NOMO-1 treated with dmso at 0.1 percent for 144 hours (cell line): Measurements from ENCODE around the gene CHRNA9.

Experiments
- DNase-seq: peaks from one replicate; lab custom pipeline; 2025; ENCODE audit not compliant: unreplicated experiment; lab: John Stamatoyannopoulos, UW

Gene CHRNA9

DNA sequence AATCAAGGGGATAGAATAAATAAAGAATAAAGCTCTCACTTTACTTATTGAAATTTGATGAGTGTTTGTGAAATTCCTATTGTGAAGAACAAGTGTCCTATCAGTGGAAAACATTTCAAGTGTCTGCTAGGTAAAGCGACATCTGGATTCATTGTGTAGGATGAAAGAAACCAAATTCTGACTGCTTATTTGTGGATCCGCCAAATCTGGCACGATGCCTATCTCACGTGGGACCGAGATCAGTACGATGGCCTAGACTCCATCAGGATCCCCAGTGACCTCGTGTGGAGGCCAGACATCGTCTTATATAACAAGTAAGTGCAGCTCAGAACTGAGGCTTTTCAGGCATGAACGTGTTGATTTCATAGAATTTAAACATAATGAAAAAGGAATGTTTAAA, 1.9 kb downstream of the CHRNA9 start:
- no peak for DNase-seq

DNA sequence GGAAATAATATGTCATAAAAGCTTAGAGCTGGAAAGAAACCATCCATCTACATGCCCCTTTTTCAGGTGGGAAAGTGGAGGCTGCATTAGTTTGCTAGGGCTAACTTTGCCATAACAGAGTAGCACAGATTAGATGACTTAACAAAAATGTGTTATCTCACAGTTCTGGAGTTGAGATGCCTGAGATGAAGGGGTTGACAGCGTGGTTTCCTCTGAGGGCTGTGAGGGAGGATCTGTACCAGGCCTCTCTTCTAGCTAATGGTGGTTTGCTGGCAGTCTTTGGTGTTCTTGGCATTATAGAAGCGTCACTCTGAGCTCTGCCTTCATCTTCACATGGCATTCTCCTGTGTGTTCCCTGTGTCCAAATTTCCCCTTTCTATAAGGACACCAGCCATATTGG, 2.4 kb downstream of the CHRNA9 start:
- DNase-seq: no peak

DNA sequence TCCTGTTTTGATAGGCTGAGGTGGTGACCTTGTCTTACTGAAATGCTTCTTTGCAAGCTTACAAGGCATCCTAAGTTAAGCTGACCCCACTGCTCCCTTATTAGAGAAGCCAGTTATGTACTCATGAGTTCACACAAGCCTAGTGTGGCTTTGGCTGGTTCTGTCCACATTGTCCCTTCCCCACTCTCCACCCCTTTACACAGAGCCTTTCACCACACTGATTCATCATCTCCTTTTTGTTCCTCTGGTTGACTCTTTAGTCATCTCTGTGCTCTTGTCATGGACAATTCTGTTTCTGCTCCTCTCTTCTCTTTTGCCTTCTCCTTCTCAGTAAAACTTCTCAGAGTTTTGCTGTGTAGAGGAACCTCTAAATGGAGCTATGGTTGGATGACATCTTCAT, 4.9 kb downstream of the CHRNA9 start:
- no peak for DNase-seq

DNA sequence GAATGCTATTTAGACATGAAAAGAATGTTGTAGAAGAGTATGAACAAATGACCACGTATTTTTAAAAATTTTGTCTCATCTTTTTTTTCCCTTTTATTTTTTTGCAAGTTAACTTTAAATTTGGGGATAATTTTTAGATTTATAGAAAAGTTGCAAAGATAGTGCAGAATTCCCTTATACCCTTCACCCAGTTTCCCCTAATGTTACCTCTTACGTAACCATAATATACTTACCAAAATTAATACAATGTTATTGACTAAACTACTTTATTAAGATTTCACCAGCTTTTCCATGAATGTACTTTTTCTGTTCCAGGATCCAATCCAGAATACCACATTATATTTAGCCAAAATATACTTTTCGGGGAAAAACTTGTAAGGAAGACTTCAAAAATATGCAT, 12.3 kb downstream of the CHRNA9 start:
- no peak for DNase-seq

DNA sequence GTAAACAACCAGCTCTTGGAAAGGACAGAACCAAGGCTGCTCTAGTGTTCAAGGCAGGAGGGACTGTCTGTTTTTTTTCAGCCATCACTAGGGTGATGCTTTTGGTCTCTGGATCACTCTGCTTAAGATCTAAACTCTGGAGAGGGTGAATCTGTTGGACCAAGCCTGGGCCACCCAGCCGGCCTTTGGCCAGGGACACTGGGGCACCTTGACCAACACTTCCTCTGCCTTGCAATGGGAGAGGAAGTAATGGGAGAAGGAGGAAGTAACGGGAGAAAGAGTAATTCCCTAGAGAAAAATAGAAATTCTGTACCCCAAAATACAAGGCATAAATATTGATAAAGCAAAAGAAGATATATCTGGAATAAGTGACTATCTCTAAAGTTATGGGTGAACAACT, 12.9 kb downstream of the CHRNA9 start:
- no peak for DNase-seq

DNA sequence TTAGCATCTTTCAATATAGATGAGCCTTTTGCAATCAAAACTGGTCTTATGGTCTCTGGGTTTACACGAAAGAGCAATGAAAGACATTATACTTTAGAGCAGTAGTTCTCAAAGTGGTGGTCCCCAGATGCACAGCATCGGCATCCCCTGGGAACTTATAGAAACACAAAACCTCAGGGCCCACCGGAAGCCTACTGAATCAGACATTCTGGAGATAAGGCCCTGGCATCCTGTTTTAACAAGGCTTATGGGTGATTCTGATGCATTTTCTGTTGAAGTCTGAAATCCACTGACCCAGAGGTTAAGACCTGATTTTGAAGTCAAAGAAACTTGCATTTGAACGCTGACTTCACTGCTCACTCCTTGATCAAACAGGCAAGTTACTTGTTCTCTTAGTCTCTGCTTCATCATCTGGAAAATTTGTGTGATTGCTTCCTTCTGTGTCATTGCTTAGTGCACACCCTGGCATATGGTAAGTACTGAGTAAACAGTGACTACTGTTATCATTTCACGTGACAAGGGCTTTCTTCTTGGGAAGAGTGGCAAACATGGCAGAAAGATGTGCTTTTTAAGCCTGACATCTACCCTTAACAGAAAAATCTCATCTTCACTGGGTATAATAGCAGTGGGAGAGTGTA, 14.5 kb downstream of the CHRNA9 start:
- DNase-seq: no peak

DNA sequence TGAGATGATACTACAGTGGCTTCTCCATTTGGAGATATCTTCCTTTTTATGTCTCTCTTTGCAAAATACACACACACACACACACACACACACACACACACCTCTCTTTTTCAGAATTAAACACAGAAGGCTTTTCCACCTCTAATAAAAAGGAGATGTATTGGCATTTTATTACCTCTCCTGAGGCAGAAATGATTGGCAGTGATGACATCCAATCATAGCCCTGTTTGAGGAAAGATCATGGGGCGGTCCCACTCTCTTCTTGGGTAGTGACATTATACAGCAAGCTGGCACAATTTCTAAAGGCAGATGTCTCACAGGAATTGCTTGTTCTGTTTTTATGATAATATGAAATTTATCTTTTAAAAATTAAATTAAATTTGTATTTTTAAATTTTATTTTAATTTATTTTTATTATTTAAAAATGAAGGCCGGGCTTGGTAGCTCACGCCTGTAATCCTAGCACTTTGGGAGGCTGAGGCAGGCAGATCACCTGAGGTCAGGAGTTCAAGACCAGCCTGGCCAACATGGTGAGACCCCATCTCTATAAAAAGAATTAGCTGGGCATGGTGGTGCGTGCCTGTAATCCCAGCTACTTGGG, 15.6 kb downstream of the CHRNA9 start:
- no peak for DNase-seq

DNA sequence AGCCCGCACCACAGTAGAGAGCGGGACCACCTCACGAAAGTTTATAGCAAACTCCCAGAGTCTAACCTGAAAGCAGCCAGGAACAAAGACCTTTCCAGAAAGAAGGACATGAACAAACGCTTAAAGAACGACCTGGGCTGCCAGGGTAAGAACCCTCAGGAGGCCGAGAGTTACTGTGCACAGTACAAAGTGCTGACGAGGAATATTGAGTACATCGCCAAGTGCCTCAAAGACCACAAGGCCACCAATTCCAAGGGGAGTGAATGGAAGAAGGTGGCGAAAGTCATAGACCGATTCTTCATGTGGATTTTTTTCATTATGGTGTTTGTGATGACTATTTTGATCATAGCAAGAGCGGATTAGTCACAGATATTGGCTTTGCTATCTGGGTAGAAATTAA, 19.0 kb downstream of the CHRNA9 start:
- no peak for DNase-seq

DNA sequence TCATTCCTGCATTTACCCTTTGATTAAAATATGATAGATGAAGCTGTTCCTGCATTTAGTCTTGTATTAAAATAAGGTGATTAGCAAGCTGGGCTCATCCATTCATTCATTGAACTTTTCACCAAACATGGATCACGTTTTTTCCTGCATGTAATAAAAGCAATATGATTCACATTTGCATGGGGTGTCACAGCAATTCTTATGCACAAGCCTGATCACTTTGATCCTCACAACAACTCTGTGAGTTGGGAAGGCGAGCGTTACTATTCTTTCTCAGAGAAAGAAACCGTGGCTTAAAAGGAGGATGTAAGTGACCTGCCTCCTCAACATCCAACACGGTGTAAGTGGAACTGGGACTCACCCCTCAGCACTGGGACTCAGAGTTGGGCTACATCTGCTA, 20.0 kb downstream of the CHRNA9 start:
- DNase-seq: no peak

DNA sequence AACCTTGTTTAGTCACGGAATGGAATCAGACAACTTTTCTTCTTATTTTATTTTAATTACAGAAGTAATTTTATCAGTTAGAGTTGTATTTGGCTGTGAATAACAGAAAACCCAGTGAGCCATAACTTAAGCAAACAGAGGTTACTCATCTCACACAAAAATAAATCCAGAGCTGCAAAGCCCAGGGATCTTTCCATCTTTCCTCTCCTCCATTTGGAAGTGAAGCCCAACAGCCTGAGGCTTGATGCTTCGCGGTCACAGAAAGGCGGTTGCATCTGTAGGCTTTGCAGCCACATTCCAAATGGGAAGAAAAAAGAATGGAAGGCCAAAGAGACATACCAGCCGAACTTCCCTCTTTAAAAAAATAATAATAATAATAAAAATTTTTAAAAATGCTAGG, 22.6 kb downstream of the CHRNA9 start:
- no peak for DNase-seq

DNA sequence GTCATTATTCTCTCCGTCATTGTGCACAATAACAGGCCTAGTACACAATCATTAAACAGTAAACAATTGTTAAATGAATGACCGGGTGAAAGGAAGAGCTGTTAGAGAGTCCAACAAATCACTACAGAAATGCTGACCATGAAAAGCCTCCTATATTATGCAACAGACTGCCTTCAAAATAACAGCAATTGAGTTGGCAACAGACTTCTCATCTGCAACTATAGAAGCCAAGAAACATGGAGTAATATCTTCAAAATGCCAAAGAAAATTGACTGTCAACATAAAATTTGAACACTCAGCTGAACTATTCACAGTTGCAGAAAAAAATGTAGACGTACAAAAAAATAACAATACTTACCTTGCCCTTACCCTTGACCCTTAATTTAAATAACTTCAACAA, 26.2 kb downstream of the CHRNA9 start:
- DNase-seq: no peak

DNA sequence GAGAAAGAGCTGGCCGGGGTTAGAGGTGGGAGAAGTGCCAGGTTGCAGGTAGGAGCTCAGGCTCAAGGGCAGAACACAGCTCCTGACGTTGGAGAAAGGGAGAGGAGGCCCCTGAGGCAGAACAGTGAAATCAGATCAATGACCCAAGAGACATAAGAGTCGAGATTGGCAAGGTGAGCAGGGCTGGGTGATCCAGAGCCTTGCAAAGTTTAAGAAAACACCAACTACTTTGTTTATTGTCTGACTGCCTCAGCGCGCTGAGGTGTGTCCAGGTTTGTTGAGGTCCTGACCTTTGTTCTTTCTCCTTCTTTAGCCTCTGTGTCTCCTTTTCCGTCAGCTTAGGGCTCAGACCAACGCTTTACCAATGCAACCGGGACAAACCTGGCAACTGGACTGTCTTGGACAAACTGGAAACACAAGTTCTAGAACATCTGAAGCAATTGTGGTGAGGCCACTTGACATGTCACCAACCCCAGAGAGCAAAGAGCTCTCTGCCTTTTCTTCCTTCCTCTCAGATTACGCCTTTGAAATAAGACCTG, 28.3 kb downstream of the CHRNA9 start:
- no peak for DNase-seq

DNA sequence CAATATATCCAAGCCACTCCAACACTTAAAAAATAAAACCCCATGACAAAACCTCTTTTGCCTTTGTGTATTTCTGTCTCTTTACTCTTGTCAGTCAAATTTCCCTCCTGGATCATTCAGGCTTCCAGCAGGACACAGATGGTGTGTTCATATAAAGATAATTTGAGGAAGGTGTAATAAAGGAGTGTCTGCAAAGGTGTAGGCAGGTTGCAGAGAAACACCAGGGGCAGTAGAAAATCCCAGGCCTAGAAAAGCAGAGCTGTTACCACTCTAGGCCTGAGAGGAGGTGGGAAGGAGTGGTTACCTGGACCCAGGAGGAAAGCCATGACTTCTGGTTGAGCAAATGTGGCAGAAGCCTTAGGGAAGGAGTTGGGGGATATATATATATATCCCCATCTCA, 28.8 kb downstream of the CHRNA9 start:
- no peak for DNase-seq

DNA sequence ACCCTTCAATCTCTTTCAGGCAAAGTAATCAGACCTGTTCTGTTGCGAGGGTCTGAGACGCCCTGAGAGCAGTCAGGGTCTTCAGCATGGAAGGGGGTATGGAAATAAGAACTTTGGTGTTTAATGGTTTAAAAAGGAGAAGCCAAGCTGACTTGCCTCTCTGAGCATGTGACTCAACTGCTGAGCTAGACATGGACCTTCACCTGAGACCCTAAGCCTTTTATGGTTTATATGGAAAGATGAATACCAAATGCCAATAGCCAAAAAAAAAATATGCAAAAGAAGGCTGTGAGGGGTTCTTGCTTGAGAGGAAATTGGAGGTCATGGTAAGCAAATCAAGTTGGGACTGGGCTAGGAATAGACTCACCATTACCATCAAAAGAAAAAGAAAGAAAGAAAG, 30.6 kb downstream of the CHRNA9 start:
- DNase-seq: no peak

DNA sequence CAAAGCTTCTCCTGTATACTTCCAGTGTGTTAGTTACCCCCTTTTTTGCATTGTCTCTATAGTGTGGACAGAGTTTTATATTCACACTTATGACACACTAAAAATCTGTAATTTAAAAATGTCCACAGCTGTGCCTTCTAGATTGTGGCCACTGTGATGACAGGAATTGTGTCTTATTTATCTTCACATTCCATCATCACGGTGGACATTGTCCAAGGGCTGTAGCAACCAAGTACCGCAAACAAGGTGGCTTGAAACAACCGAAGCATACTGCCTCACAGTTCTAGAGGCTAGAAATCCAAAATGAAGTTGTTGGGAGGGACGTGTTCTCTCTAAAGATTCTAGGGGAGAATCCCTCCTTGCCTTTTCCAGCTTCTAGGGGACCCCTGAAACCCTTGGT, 32.3 kb downstream of the CHRNA9 start:
- DNase-seq: no peak

DNA sequence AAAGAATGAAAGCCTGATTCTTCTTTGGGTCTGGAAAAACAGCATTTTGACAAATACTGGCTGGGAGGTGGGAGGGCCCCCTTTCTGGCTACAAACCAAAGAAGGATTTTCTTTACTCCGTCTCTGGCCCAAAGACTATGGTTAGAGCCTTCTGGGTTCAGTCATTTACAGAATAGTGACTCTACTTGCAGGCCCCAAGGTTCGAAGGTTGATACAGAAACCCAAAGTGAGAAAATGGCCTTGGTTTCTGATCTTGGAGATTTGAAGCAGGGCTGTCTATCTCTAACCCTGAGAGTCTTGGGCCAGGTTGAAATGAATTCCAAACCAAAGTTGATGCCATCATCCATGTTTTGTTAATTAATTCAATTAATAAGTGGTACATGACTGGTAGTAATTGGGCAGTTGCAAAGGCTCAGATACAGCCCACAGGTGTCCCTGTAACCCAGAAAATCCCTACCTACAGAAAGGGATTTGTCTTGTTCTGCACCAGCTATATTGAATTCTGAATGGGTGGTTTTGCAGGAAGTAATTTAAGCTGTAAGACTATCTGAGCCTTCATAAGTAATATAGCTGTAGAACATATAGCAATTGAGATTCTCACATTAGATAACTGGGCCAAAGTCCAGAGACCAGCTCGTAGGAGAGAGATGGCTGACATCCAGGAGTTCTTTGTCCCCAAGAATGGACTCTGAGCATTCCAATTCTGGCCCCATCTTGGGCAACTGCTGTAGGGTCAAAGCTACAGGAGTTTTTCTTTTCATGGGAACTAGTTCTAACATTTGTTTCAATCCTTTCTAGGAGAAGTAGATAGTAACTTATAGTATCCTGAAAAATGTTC, 34.5 kb downstream of the CHRNA9 start:
- no peak for DNase-seq

DNA sequence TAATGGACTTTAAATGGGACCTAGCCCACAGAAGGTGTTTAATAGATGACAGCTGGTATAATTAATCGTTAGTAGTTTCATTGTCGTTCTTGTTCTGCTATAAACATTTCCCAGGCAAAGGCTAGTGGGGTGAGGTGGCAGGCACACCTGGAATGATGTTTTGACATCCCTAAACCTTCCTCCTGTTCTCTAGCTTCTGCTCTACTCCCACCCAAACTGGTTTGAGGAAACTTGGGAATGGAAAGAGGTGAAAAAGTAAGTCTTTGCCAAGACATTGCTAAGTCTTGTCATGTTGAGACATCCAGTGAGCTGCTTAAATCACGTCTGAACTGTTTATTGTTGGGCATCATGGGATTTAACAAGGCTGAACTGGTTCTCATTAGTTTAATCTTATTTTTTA, 37.5 kb downstream of the CHRNA9 start:
- no peak for DNase-seq

DNA sequence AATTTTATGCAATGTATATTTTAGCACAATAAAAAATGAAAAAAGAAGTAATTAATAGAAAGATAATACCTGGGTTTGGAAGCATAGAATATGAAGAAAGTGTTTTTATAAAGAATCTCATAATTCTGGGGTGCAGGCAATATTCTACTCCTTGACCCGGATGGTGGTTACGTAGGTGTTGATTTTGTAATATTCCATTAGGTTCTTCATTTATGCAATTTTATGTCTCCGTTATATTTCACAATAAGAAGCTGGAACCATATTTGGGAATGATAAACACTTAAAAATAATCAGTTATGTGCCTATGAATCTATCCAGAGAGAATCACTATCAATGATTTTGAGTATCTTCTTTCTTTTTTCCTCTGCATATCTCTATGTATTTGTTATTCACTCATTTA, 38.5 kb downstream of the CHRNA9 start:
- no peak for DNase-seq

DNA sequence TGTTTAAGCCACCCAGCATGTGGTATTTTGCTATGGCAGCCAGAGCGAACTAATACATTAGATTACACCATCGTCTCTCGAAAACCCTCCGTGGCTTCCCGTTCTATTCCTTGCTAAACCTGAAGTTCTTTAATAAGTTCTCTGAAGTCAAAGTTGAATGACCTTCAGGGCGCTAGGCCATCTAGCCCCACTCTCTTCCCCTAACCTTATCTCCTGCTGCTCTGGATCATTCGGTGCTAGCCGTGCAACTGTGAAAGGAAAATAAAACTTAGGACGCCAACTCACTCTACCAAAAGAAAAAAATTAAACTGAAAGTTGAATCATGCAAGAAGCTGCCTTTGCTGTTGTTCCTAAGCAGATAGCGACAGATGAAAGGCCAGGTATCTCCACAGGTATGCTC, 40.0 kb downstream of the CHRNA9 start:
- DNase-seq: no peak

DNA sequence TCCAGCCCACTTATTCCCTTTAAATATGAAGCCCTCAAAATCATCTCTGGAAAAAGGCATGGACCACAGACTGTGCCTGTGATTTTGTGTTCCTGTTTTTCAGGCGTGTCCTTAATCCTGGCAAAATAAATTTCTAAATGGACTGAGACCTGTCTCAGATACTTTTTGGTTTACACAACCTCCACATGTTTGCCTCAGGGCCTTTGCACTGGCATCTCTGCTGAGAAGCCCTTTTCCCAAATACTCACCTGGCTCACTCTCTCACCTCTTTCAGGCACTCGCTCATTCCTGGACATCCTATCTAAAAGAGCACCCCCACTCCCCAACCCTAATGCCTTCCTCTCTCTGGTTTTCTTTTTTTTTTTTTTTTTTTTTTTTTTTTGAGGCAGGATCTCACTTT, 40.5 kb downstream of the CHRNA9 start:
- no peak for DNase-seq

DNA sequence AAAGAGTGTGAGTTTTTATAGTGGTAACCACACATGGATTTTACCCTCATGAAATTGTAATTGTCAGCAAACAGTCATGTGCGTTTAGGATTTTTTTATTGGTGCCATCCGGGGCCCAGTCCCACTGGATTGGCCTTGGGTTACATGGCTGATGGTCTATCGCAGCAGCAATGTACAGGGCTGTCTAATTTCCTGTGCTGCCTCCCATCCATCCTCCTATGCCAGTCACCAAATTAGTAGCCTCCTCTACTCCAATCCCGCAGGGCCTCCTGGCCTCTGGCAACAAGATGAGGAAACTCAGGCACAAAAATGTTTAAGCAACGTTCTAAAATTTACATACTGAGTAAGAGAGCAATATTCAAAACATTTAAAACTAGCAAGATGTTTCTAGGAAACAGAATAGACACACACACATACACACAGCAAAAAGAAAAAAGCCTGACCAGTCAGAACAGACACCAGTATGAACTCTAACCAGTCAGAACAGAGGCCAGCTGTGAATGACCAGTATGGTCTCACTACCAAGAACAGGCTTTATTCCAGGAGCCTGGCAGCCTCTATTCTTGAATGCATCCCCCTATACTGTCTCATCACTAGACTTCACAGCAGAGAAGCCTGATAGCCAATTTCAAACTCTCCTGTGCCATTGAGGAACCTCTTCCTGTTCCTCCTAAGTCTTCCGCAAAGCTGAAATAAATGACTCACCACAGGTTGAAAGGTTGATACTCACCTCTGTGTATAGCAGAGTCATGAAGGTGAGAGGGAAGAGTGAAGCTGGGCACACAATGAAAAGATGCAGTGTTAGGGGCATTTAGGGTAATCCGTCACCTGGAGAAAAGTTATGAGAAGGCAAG, 42.6 kb downstream of the CHRNA9 start:
- DNase-seq: no peak
